Ascending aorta (tissue), 2 donors: ENCODE measurements around the gene EZR. TPM values are rescaled to one million over a fixed set of nuclear protein-coding genes. Genes with fewer than 3 reads are reported as not detected.

Experiments
- DNase-seq, 2 donors: peaks; one replicate each; pipeline ENCODE4 v3.0.0-alpha.2; 2019; ENCODE audit warnings: low spot score in 2 of 2
- H3K27ac ChIP-seq, 2 donors: fragments of 200-600 bp; sonication (generic); one replicate each; pipeline ENCODE4 v1.5.1; 2016 to 2017; ENCODE audit warnings: mild to moderate bottlenecking in 1 of 2
- H3K27me3 ChIP-seq: fragments of 200-600 bp; sonication (generic); one replicate; pipeline ENCODE4 v1.5.1; 2017
- H3K36me3 ChIP-seq, 2 donors: fragments of 200-600 bp; sonication (generic); one replicate each; pipeline ENCODE4 v1.5.1; 2016
- H3K4me1 ChIP-seq, 2 donors: fragments of 200-600 bp; sonication (generic); one replicate each; pipeline ENCODE4 v1.5.1; 2016 to 2017; ENCODE audit warnings: mild to moderate bottlenecking in 1 of 2
- H3K4me3 ChIP-seq, 2 donors: fragments of 200-600 bp; sonication (generic); one replicate each; pipeline ENCODE4 v1.5.1; 2016 to 2017; ENCODE audit warnings: mild to moderate bottlenecking in 1 of 2
- H3K9me3 ChIP-seq, 2 donors: fragments of 200-600 bp; sonication (generic); one replicate each; pipeline ENCODE4 v1.5.1; 2016
- CTCF ChIP-seq, 3 experiments: fragments of 200-600 bp in 2 of 3; fragments of 450-650 bp in 1 of 3; sonication (generic) in 2 of 3; IDR thresholded peaks; one replicate each; pipeline ENCODE4 v1.5.1; 2016 to 2019; ENCODE audit warnings: antibody characterized with exemption in 3 of 3, mild to moderate bottlenecking in 1 of 3, moderate library complexity in 1 of 3
- intact Hi-C: fragments of 100-400 bp; cut with DNase I; formaldehyde crosslinking; loops from one replicate; pipeline ENCODE4 v1.15.1; 2023
- total RNA-seq: library from RNA; depleted of rRNA; stranded (reverse); fragments of >200 nt; gene quantifications from one replicate; pipeline ENCODE4 v1.1.0, GENCODE V29; 2016

EZR gene
- total RNA-seq, 1 donor from 2014 or later, result 49.7 TPM

DNA sequence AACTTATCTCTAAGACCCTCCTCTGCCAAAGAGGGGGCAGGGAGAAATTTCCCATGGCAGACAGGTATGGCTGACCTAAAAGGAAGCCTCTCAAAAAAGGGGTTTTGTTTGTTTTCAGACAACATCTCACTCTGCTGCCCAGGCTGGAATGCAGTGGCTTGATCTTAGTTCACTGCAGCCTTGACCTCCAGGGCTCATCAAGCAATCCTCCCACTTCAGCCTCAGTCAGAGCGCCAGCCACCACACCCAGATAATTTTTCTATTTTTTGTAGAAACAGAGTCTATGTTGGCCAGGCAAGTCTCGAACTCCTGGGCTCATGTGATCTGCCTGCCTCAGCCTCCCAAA lies 3.8 kb downstream of the EZR start:
- no peak overlapping the region for H3K4me3 ChIP-seq
- H3K4me1 ChIP-seq, result peaks cover 0 to 19% of the 10 kb centered on the region in 2 donors
- intact Hi-C loops, result loop anchor here (5.0 to 10.0 kb wide), 2 partner anchors 187 to 251 kb away; partner anchors contain the start of genes RSPH3 and TMEM181
- H3K27me3 ChIP-seq, result no peaks in the 10 kb centered on the region
- no peak overlapping the region for H3K27ac ChIP-seq
- H3K9me3 ChIP-seq, result no peaks in the 10 kb centered on the region
- no peaks in the 10 kb centered on the region for H3K36me3 ChIP-seq
- TF ChIP-seq CTCF (IDR thresholded peaks at IDR 0.05), result no peak
- peak in 1 of 2 donors; percentile 24 for DNase-seq

DNA sequence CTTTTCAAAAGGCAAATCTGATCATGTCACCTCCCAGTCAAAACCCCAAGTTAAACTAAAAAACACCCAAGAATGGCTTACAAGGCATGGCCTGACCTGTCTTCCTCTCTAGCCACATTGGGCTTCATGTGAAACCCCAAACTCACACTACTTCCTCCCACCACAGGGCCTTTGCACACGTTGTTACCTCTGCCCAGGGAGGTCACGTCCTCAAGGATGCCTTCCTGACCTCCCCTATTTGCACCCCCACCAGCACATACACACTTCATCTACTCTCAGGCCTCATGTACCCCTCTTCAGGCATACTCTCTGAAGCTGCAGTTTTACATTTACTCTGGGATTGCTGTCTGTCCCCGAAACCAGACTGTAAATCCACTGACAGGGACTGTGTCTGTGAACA lies 6.1 kb downstream of the EZR start:
- no peak for DNase-seq
- H3K27me3 ChIP-seq, result no peaks in the 10 kb centered on the region
- intact Hi-C loops, result loop anchor here (10.0 kb wide), 1 partner anchor 248 kb away; the partner anchor contains the start of gene TMEM181
- H3K36me3 ChIP-seq, result no peaks in the 10 kb centered on the region
- TF ChIP-seq CTCF (IDR thresholded peaks at IDR 0.05), result no peak
- no peak overlapping the region for H3K4me3 ChIP-seq
- peaks cover 0 to 19% of the 10 kb centered on the region in 2 donors for H3K4me1 ChIP-seq
- no peaks in the 10 kb centered on the region for H3K9me3 ChIP-seq
- no peak overlapping the region for H3K27ac ChIP-seq

GRCh38 chr6:158812611-158813010 lies 6.6 kb downstream of the EZR start:
- no peaks in the 10 kb centered on the region for H3K27me3 ChIP-seq
- H3K4me1 ChIP-seq, result peaks cover 0 to 19% of the 10 kb centered on the region in 2 donors
- no peak for DNase-seq
- TF ChIP-seq CTCF (IDR thresholded peaks at IDR 0.05), result no peak
- no peaks in the 10 kb centered on the region for H3K9me3 ChIP-seq
- intact Hi-C loops, result loop anchor here (10.0 kb wide), 1 partner anchor 248 kb away; the partner anchor contains the start of gene TMEM181
- no peaks in the 10 kb centered on the region for H3K36me3 ChIP-seq
- H3K27ac ChIP-seq, result no peak overlapping the region
- H3K4me3 ChIP-seq, result no peak overlapping the region

GRCh38 chr6:158810155-158811095 lies 8.7 kb downstream of the EZR start:
- Histone ChIP-seq H3K4me1 (peaks cover 0 to under 1% of the 10 kb centered on the region in 2 donors), H3K9me3 (no peaks in the 10 kb centered on the region), H3K27me3 (no peaks in the 10 kb centered on the region), H3K36me3 (no peaks in the 10 kb centered on the region), H3K27ac (no peak overlapping the region), H3K4me3 (no peak overlapping the region)
- TF ChIP-seq CTCF (IDR thresholded peaks at IDR 0.05), result no peak
- no peak for DNase-seq
- intact Hi-C loops, result loop anchor here (10.0 kb wide), 1 partner anchor 246 kb away; the partner anchor contains the start of gene TMEM181

GRCh38 chr6:158808941-158809678 lies 10.1 kb downstream of the EZR start:
- intact Hi-C loops, result no loop called here
- Histone ChIP-seq H3K27ac (no peak overlapping the region), H3K4me3 (no peak overlapping the region), H3K27me3 (no peaks in the 10 kb centered on the region), H3K4me1 (no peaks in the 10 kb centered on the region), H3K9me3 (no peaks in the 10 kb centered on the region), H3K36me3 (no peaks in the 10 kb centered on the region)
- TF ChIP-seq CTCF (IDR thresholded peaks at IDR 0.05), result no peak
- no peak for DNase-seq
